Measurements from ENCODE around the gene PRDM12. TPM values are rescaled to one million over a fixed set of nuclear protein-coding genes. Genes with fewer than 3 reads are reported as not detected.
A peak's percentile ranks its signal among the peaks of the same experiment; 100 is the strongest.

The PRDM12 gene
- total and polyA plus RNA-seq, 2 donors (not counting 1 experiment from before 2014, with no cell fraction given), result not detected

- peaks cover 73% of the 10 kb centered on the region for H3K27me3 ChIP-seq (ENCODE audit: control insufficient read depth, insufficient read depth, low read length)
- H3K36me3 ChIP-seq (ENCODE audit: control insufficient read depth, insufficient read depth, low read length), result no peaks in the 10 kb centered on the region
- DNase-seq (ENCODE audit: low read depth in 2 of 2), result no peak
- H3K79me2 ChIP-seq (ENCODE audit: control insufficient read depth, insufficient read depth, low read length), result no peaks in the 10 kb centered on the region
- no peak for TF ChIP-seq EZH2 (IDR thresholded peaks at IDR 0.05; ENCODE audit: low read length, missing control alignments)
- TF ChIP-seq, protein P1, sequence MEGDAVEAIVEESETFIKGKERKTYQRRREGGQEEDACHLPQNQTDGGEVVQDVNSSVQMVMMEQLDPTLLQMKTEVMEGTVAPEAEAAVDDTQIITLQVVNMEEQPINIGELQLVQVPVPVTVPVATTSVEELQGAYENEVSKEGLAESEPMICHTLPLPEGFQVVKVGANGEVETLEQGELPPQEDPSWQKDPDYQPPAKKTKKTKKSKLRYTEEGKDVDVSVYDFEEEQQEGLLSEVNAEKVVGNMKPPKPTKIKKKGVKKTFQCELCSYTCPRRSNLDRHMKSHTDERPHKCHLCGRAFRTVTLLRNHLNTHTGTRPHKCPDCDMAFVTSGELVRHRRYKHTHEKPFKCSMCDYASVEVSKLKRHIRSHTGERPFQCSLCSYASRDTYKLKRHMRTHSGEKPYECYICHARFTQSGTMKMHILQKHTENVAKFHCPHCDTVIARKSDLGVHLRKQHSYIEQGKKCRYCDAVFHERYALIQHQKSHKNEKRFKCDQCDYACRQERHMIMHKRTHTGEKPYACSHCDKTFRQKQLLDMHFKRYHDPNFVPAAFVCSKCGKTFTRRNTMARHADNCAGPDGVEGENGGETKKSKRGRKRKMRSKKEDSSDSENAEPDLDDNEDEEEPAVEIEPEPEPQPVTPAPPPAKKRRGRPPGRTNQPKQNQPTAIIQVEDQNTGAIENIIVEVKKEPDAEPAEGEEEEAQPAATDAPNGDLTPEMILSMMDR (conservative IDR thresholded peaks at IDR 0.05 in 1 of 2, IDR thresholded peaks at IDR 0.05 in 1 of 2; ENCODE audit: low read depth in 1 of 2, low read length in 2 of 2), result no peak
- no peak overlapping the region for H3K4me2 ChIP-seq (ENCODE audit: extremely low read depth, insufficient read depth, low read length)
- no peaks in the 10 kb centered on the region for H4K20me1 ChIP-seq (ENCODE audit: control insufficient read depth, extremely low read depth, insufficient read depth, low read length)
- H2AFZ ChIP-seq (ENCODE audit: low read length), result no peak overlapping the region
- H3K4me1 ChIP-seq (ENCODE audit: control insufficient read depth, extremely low read depth, insufficient read depth, low read length), result no peaks in the 10 kb centered on the region
- no peak overlapping the region for H3K4me3 ChIP-seq (replicated peaks in 1 of 4; ENCODE audit: control extremely low read depth in 1 of 4, insufficient read depth in 1 of 4, low read depth in 3 of 4, low read length in 4 of 4)
- no peak overlapping the region for H3K27ac ChIP-seq (ENCODE audit: insufficient read depth, low read length)
- H3K9ac ChIP-seq (ENCODE audit: insufficient read depth, low read length), result no peak overlapping the region
- no peaks in the 10 kb centered on the region for H3K9me3 ChIP-seq (ENCODE audit: control insufficient read depth, insufficient read depth, low read depth, low read length)
Measured at GRCh38 chr9:130665029-130665430, 636 bp downstream of the PRDM12 start.

- no peaks in the 10 kb centered on the region for H3K79me2 ChIP-seq (ENCODE audit: control insufficient read depth, insufficient read depth, low read length)
- H3K27ac ChIP-seq (ENCODE audit: insufficient read depth, low read length), result no peak overlapping the region
- no peak overlapping the region for H3K4me3 ChIP-seq (replicated peaks in 1 of 4; ENCODE audit: control extremely low read depth in 1 of 4, insufficient read depth in 1 of 4, low read depth in 3 of 4, low read length in 4 of 4)
- no peak for DNase-seq (ENCODE audit: low read depth in 2 of 2)
- no peak overlapping the region for H3K9ac ChIP-seq (ENCODE audit: insufficient read depth, low read length)
- H3K9me3 ChIP-seq (ENCODE audit: control insufficient read depth, insufficient read depth, low read depth, low read length), result no peaks in the 10 kb centered on the region
- no peaks in the 10 kb centered on the region for H3K4me1 ChIP-seq (ENCODE audit: control insufficient read depth, extremely low read depth, insufficient read depth, low read length)
- H2AFZ ChIP-seq (ENCODE audit: low read length), result no peak overlapping the region
- no peak overlapping the region for H3K4me2 ChIP-seq (ENCODE audit: extremely low read depth, insufficient read depth, low read length)
- no peaks in the 10 kb centered on the region for H4K20me1 ChIP-seq (ENCODE audit: control insufficient read depth, extremely low read depth, insufficient read depth, low read length)
- no peaks in the 10 kb centered on the region for H3K36me3 ChIP-seq (ENCODE audit: control insufficient read depth, insufficient read depth, low read length)
- TF ChIP-seq, protein P1 (conservative IDR thresholded peaks at IDR 0.05 in 1 of 2, IDR thresholded peaks at IDR 0.05 in 1 of 2; ENCODE audit: low read depth in 1 of 2, low read length in 2 of 2), result no peak
- peak; percentile 96 for TF ChIP-seq EZH2 (IDR thresholded peaks at IDR 0.05; ENCODE audit: low read length, missing control alignments)
- H3K27me3 ChIP-seq (ENCODE audit: control insufficient read depth, insufficient read depth, low read length), result peaks cover 68% of the 10 kb centered on the region
Measured at GRCh38 chr9:130665431-130666392, 1.3 kb downstream of the PRDM12 start.

DNA sequence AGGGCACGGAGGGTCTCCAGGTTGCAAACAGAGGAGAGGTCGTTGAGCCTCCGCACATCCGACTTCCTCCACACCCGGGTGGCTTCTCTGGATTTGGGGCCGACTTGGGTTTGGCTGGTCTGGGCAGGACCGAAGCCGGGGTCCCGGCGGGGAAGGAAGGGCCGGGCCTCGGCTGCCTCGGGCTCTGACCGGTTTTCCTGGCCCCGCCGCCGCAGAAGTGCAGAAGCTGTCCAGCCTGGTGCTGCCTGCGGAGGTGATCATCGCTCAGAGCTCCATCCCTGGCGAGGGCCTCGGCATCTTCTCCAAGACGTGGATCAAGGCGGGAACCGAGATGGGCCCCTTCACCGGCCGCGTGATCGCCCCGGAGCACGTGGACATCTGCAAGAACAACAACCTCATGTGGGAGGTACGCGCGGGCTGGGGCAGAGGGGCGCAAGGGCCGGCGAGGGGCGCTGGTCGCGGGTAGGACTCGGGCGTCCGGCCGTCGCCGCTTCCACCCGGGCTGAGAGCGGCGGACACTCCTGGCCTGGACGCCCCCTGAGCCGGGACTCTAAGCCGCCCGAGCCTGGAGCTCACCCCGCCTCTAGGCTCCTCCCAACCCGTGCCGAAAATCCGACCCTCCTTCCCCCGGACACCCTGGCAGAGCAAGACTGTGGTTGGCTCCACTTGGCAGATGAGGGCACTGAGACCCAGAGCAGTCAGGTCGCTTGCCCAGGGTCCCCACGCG, 2.2 kb downstream of the PRDM12 start:
- H4K20me1 ChIP-seq (ENCODE audit: control insufficient read depth, extremely low read depth, insufficient read depth, low read length), result no peaks in the 10 kb centered on the region
- H3K79me2 ChIP-seq (ENCODE audit: control insufficient read depth, insufficient read depth, low read length), result no peaks in the 10 kb centered on the region
- no peaks in the 10 kb centered on the region for H3K4me1 ChIP-seq (ENCODE audit: control insufficient read depth, extremely low read depth, insufficient read depth, low read length)
- H3K4me2 ChIP-seq (ENCODE audit: extremely low read depth, insufficient read depth, low read length), result peak overlapping the region; percentile 13
- peaks cover 60% of the 10 kb centered on the region for H3K27me3 ChIP-seq (ENCODE audit: control insufficient read depth, insufficient read depth, low read length)
- H3K9ac ChIP-seq (ENCODE audit: insufficient read depth, low read length), result no peak overlapping the region
- H3K4me3 ChIP-seq (replicated peaks in 1 of 4; ENCODE audit: control extremely low read depth in 1 of 4, insufficient read depth in 1 of 4, low read depth in 3 of 4, low read length in 4 of 4), result no peak overlapping the region
- H3K9me3 ChIP-seq (ENCODE audit: control insufficient read depth, insufficient read depth, low read depth, low read length), result no peaks in the 10 kb centered on the region
- no peak overlapping the region for H2AFZ ChIP-seq (ENCODE audit: low read length)
- no peak overlapping the region for H3K27ac ChIP-seq (ENCODE audit: insufficient read depth, low read length)
- peak; percentile 24 for TF ChIP-seq EZH2 (IDR thresholded peaks at IDR 0.05; ENCODE audit: low read length, missing control alignments)
- TF ChIP-seq, protein P1 (conservative IDR thresholded peaks at IDR 0.05 in 1 of 2, IDR thresholded peaks at IDR 0.05 in 1 of 2; ENCODE audit: low read depth in 1 of 2, low read length in 2 of 2), result no peak
- no peaks in the 10 kb centered on the region for H3K36me3 ChIP-seq (ENCODE audit: control insufficient read depth, insufficient read depth, low read length)
- DNase-seq (ENCODE audit: low read depth in 2 of 2), result no peak
